GM19438 (cell line): ENCODE measurements around the gene ZFPM1.
"Not testable (repeated sequence)": the region's sequence is repeated elsewhere in the genome, so short reads cannot be mapped to it uniquely, and the experiment has no call there.

Source experiments
- ATAC-seq: cut with Tn5 transposase; IDR thresholded peaks from one replicate; pipeline ENCODE4 v1.9.1; 2021; ENCODE audit warnings: low read depth; ENCODE audit not compliant: unreplicated experiment

Gene ZFPM1

GRCh38 chr16:88510091-88510994 is 57.3 kb downstream of the ZFPM1 start:
- ATAC-seq, result no peak

GRCh38 chr16:88511060-88511459 is 58.0 kb downstream of the ZFPM1 start:
- no peak for ATAC-seq

- ATAC-seq, result no peak
These were observed 58.8 kb downstream of the ZFPM1 start for GRCh38 chr16:88511906-88512305.

- ATAC-seq, result no peak
These were observed 59.9 kb downstream of the ZFPM1 start for GRCh38 chr16:88512728-88513696.

- no peak for ATAC-seq
These were observed 61.0 kb downstream of the ZFPM1 start for GRCh38 chr16:88514070-88514469.

- ATAC-seq, result no peak
These were observed 61.6 kb downstream of the ZFPM1 start for GRCh38 chr16:88514526-88515232.

GRCh38 chr16:88515371-88515770 is 62.3 kb downstream of the ZFPM1 start:
- no peak for ATAC-seq

GRCh38 chr16:88515925-88516594 is 63.0 kb downstream of the ZFPM1 start:
- no peak for ATAC-seq

- ATAC-seq, result no peak
These were observed 63.6 kb downstream of the ZFPM1 start for GRCh38 chr16:88516601-88517061.

- not testable (repeated sequence) for ATAC-seq
These were observed 64.2 kb downstream of the ZFPM1 start for GRCh38 chr16:88517208-88517774.

- not testable (repeated sequence) for ATAC-seq
These were observed 65.5 kb downstream of the ZFPM1 start for GRCh38 chr16:88518411-88519111.

GRCh38 chr16:88519240-88519639 is 66.2 kb downstream of the ZFPM1 start:
- no peak for ATAC-seq

GRCh38 chr16:88519938-88520653 is 67.0 kb downstream of the ZFPM1 start:
- no peak for ATAC-seq

GRCh38 chr16:88521674-88522073 is 68.6 kb downstream of the ZFPM1 start:
- ATAC-seq, result no peak

- no peak for ATAC-seq
These were observed 69.3 kb downstream of the ZFPM1 start for GRCh38 chr16:88522276-88522949.

- no peak for ATAC-seq
These were observed 70.5 kb downstream of the ZFPM1 start for GRCh38 chr16:88523309-88524161.
